GM19452 (cell line): ENCODE measurements around the gene SIGLEC9.

Experiments used
- ATAC-seq: cut with Tn5 transposase; IDR thresholded peaks from one replicate; pipeline ENCODE4 v1.9.1; 2021; ENCODE audit not compliant: unreplicated experiment

Gene SIGLEC9

GRCh38 chr19:51096473-51097165, 28.1 kb upstream of the SIGLEC9 start:
- no peak for ATAC-seq

GRCh38 chr19:51097166-51097738, 27.5 kb upstream of the SIGLEC9 start:
- no peak for ATAC-seq

GRCh38 chr19:51097796-51098195, 26.9 kb upstream of the SIGLEC9 start:
- ATAC-seq = no peak

- ATAC-seq = no peak
Observed at GRCh38 chr19:51098365-51099046, 26.2 kb upstream of the SIGLEC9 start.

GRCh38 chr19:51099047-51099382, 25.7 kb upstream of the SIGLEC9 start:
- no peak for ATAC-seq

- ATAC-seq = no peak
Observed at GRCh38 chr19:51100601-51101000, 24.1 kb upstream of the SIGLEC9 start.

GRCh38 chr19:51101171-51101865, 23.4 kb upstream of the SIGLEC9 start:
- ATAC-seq = no peak

- ATAC-seq = no peak
Observed at GRCh38 chr19:51102991-51103390, 21.7 kb upstream of the SIGLEC9 start.

- no peak for ATAC-seq
Observed at GRCh38 chr19:51103926-51104341, 20.8 kb upstream of the SIGLEC9 start.

GRCh38 chr19:51107406-51108065, 17.2 kb upstream of the SIGLEC9 start:
- no peak for ATAC-seq

- peak; percentile 95 for ATAC-seq
Observed at GRCh38 chr19:51108066-51108804, 16.5 kb upstream of the SIGLEC9 start, which contains the start of gene CTU1. TSS of gene CTU1 (minus strand) at chr19:51108409. CDS start at chr19:51104569, 3,840 bp downstream.

GRCh38 chr19:51108805-51109146, 15.9 kb upstream of the SIGLEC9 start:
- ATAC-seq = peak; percentile 32

- no peak for ATAC-seq
Observed at GRCh38 chr19:51110666-51110971, 14.1 kb upstream of the SIGLEC9 start.

GRCh38 chr19:51111606-51112005, 13.1 kb upstream of the SIGLEC9 start:
- no peak for ATAC-seq

GRCh38 chr19:51114087-51114729, 10.5 kb upstream of the SIGLEC9 start:
- no peak for ATAC-seq

- no peak for ATAC-seq
Observed at GRCh38 chr19:51116736-51117286, 7.9 kb upstream of the SIGLEC9 start.

- ATAC-seq = no peak
Observed at GRCh38 chr19:51119101-51119500, 5.6 kb upstream of the SIGLEC9 start.

GRCh38 chr19:51119611-51120010, 5.1 kb upstream of the SIGLEC9 start:
- ATAC-seq = no peak

- no peak for ATAC-seq
Observed at GRCh38 chr19:51120160-51120559, 4.5 kb upstream of the SIGLEC9 start.

GRCh38 chr19:51121257-51121656, 3.4 kb upstream of the SIGLEC9 start:
- ATAC-seq = no peak
